PC-9 (cell line): ENCODE measurements around the gene TDRD9.

Experiments
- EZH2 ChIP-seq: fragments of 200-600 bp; sonication (generic); IDR thresholded peaks from 2 replicates; pipeline ENCODE4 v1.8.0; 2017; ENCODE audit warnings: antibody characterized with exemption, low read depth
- TF ChIP-seq, protein P1 (sequence below): fragments of 200-600 bp; sonication (generic); conservative IDR thresholded peaks from 2 replicates; pipeline ENCODE4 v1.6.1; 2017; ENCODE audit warnings: mixed run types, antibody characterized with exemption, mild to moderate bottlenecking, moderate library complexity

DNA sequence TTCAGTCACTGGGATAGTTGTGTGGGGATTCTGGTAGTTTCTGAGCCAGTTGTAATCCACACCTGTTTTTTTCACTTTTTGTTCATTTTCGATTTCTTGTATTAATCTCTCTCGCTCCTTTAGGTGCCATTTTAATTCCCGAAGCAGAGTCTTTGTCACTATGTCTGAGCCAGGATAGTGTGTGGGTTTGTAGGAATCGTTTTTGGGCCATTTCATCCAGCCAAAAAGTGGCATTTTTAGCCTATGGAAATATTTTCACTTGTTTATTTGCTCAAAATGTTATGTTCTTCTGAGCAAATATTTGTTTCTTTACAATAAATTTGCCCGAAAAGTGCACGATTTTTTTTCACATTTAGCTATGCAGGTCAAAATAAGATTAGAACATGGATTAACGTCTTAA is 13.2 kb downstream of the TDRD9 start:
- TF ChIP-seq EZH2 = no peak
- TF ChIP-seq, protein P1, sequence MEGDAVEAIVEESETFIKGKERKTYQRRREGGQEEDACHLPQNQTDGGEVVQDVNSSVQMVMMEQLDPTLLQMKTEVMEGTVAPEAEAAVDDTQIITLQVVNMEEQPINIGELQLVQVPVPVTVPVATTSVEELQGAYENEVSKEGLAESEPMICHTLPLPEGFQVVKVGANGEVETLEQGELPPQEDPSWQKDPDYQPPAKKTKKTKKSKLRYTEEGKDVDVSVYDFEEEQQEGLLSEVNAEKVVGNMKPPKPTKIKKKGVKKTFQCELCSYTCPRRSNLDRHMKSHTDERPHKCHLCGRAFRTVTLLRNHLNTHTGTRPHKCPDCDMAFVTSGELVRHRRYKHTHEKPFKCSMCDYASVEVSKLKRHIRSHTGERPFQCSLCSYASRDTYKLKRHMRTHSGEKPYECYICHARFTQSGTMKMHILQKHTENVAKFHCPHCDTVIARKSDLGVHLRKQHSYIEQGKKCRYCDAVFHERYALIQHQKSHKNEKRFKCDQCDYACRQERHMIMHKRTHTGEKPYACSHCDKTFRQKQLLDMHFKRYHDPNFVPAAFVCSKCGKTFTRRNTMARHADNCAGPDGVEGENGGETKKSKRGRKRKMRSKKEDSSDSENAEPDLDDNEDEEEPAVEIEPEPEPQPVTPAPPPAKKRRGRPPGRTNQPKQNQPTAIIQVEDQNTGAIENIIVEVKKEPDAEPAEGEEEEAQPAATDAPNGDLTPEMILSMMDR = no peak
